ACC112 (cell line): ENCODE results near the gene MTERF2.
A peak's percentile ranks its signal among the peaks of the same experiment; 100 is the strongest.

Source experiments
- H2AFZ ChIP-seq: fragments of 200-600 bp; sonication (generic); one replicate; pipeline ENCODE4 v1.6.0; 2017; ENCODE audit warnings: antibody characterized with exemption, low read length; ENCODE audit not compliant: unreplicated experiment
- H3K27ac ChIP-seq: fragments of 200-600 bp; sonication (generic); 2 replicates; pipeline ENCODE4 v1.5.1; 2014; ENCODE audit warnings: low read depth, mild to moderate bottlenecking, antibody characterized with exemption, low read length, moderate library complexity
- H3K27me3 ChIP-seq: fragments of 200-600 bp; sonication (generic); 2 replicates; pipeline ENCODE4 v1.6.1; 2014; ENCODE audit warnings: mild to moderate bottlenecking, antibody characterized with exemption, low read length, moderate library complexity, mixed read lengths; ENCODE audit not compliant: insufficient read depth
- H3K36me3 ChIP-seq: fragments of 200-600 bp; sonication (generic); 2 replicates; pipeline ENCODE4 v1.6.1; 2016; ENCODE audit warnings: mild to moderate bottlenecking, antibody characterized with exemption, low read length, moderate library complexity, mixed read lengths; ENCODE audit not compliant: insufficient read depth
- H3K4me1 ChIP-seq: fragments of 200-600 bp; sonication (generic); one replicate; pipeline ENCODE4 v1.6.1; 2016; ENCODE audit warnings: low read length, mixed read lengths; ENCODE audit not compliant: insufficient read depth, unreplicated experiment, control insufficient read depth
- H3K4me3 ChIP-seq: fragments of 200-600 bp; sonication (generic); 2 replicates; pipeline ENCODE4 v1.5.1; 2014; ENCODE audit warnings: mild to moderate bottlenecking, low read depth, low read length
- H3K79me2 ChIP-seq: fragments of 200-600 bp; sonication (generic); one replicate; pipeline ENCODE4 v1.6.0; 2016; ENCODE audit warnings: low read length; ENCODE audit not compliant: control insufficient read depth, unreplicated experiment, insufficient read depth

The MTERF2 gene

DNA sequence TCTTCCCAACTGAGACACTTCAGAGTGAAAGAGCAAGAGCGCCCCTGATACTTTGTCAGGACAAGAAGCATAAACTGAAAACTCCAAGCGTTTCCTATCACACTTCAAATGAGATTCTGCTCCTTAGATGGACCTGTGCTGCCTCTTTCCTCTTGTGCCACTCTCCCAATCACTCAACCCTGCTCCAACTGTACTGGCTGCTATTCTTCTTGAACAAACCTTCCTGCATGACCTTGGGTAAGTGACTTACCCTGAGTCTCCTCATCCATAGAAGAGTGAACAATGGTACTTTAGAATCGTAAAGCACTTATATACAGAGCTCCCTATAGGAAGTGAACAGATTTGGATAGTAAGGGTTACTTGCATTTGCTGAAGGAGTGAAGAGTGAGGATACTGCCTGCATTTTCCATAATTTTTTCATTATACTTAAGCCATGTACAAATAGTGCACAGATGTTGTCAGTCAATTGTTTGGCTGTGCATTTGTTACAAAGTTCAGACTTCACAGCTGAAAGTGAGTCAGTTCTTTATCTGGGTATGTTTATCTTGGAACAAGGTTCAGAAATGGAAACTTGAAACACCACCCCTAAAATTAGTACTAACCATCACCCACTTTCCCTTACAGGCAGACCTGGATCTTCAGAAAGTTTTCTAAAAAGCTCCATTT lies 10.8 kb downstream of the MTERF2 start:
- no peaks in the 10 kb centered on the region for H3K27me3 ChIP-seq
- H3K79me2 ChIP-seq: peaks cover 20% of the 10 kb centered on the region
- H3K36me3 ChIP-seq: peaks cover 17% of the 10 kb centered on the region
- H3K4me3 ChIP-seq: no peak overlapping the region
- H3K4me1 ChIP-seq: peaks cover 50% of the 10 kb centered on the region
- peak overlapping the region; percentile 55 for H3K27ac ChIP-seq
- H2AFZ ChIP-seq: no peak overlapping the region

- Histone ChIP-seq H2AFZ (no peak overlapping the region), H3K4me3 (no peak overlapping the region), H3K36me3 (peaks cover 22% of the 10 kb centered on the region), H3K79me2 (peaks cover 26% of the 10 kb centered on the region), H3K27ac (no peak overlapping the region), H3K27me3 (no peaks in the 10 kb centered on the region), H3K4me1 (peaks cover 50% of the 10 kb centered on the region)
These were observed 11.8 kb downstream of the MTERF2 start for GRCh38 chr12:106975098-106975497.

- Histone ChIP-seq H3K27me3 (no peaks in the 10 kb centered on the region), H3K4me1 (peaks cover 50% of the 10 kb centered on the region), H2AFZ (no peak overlapping the region), H3K36me3 (peaks cover 27% of the 10 kb centered on the region), H3K4me3 (no peak overlapping the region), H3K79me2 (peaks cover 29% of the 10 kb centered on the region), H3K27ac (no peak overlapping the region)
These were observed 12.4 kb downstream of the MTERF2 start for GRCh38 chr12:106974511-106974910.

DNA sequence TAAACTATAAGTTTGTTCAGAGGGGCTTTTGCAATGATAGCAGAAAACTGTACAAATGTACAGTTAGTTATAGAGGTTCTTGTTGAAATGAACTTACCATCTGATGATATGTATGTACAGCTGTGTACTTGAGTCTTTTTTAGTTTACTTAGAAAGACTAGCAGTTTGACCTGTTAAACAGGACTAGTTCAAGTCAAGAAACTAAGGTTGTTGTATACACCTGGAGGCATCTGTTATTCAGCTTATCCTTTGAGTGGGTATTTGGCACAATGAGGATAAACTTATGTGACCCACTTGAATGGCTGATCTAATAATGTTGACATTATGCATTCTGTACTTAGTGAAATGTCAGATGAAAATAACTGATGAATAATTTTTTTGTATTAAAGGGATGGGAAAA lies 13.4 kb downstream of the MTERF2 start:
- Histone ChIP-seq H3K27ac (no peak overlapping the region), H3K79me2 (peaks cover 34% of the 10 kb centered on the region), H3K36me3 (peaks cover 33% of the 10 kb centered on the region), H2AFZ (no peak overlapping the region), H3K4me1 (peaks cover 50% of the 10 kb centered on the region), H3K4me3 (no peak overlapping the region), H3K27me3 (no peaks in the 10 kb centered on the region)

DNA sequence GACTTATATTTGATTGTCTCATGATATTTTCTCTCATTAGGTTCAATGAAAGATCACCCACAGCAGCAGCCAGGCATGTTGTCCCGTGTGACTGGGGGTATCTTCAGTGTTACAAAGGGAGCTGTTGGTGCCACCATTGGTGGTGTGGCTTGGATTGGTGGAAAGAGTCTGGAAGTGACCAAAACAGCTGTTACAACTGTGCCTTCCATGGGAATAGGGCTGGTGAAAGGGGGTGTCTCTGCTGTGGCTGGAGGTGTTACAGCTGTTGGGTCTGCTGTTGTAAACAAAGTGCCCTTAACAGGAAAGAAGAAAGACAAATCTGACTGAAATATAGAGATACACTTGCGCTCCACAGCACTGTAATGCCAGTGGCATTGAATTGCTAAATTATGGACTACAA lies 15.9 kb downstream of the MTERF2 start:
- Histone ChIP-seq H3K27ac (no peak overlapping the region), H3K4me3 (no peak overlapping the region), H3K27me3 (no peaks in the 10 kb centered on the region), H3K36me3 (peaks cover 47% of the 10 kb centered on the region), H3K79me2 (peaks cover 55% of the 10 kb centered on the region), H3K4me1 (peaks cover 26% of the 10 kb centered on the region), H2AFZ (no peak overlapping the region)

GRCh38 chr12:106964526-106964925 lies 22.4 kb downstream of the MTERF2 start:
- H3K36me3 ChIP-seq: peaks cover 56% of the 10 kb centered on the region
- H3K27ac ChIP-seq: no peak overlapping the region
- no peaks in the 10 kb centered on the region for H3K27me3 ChIP-seq
- H3K4me3 ChIP-seq: no peak overlapping the region
- H3K79me2 ChIP-seq: peaks cover 90% of the 10 kb centered on the region
- H2AFZ ChIP-seq: no peak overlapping the region
- H3K4me1 ChIP-seq: peaks cover 5% of the 10 kb centered on the region

DNA sequence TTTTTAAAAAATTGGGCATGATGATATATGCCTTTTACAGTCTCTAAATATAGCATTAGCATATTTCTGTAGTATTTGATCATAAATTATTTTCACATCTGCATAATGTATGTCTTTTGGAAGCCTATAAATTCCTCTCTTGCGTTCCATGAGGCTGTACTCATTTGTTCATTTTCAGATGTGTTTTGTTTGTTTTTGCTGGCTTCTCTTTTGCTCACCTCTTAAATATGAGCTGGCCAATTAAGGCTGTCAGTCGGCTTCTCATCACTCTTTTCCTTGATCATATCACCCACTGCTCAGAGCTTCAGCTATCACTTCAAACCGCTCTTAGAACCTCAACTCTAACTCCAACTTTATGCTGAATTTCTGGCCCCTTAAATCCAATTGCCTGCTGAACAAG lies 24.7 kb downstream of the MTERF2 start:
- H3K27ac ChIP-seq: no peak overlapping the region
- no peak overlapping the region for H3K4me3 ChIP-seq
- peaks cover 11% of the 10 kb centered on the region for H3K4me1 ChIP-seq
- no peaks in the 10 kb centered on the region for H3K27me3 ChIP-seq
- peaks cover 41% of the 10 kb centered on the region for H3K36me3 ChIP-seq
- peaks cover 96% of the 10 kb centered on the region for H3K79me2 ChIP-seq
- no peak overlapping the region for H2AFZ ChIP-seq

GRCh38 chr12:106960443-106960842 lies 26.5 kb downstream of the MTERF2 start:
- Histone ChIP-seq H2AFZ (no peak overlapping the region), H3K27me3 (no peaks in the 10 kb centered on the region), H3K79me2 (peaks cover 95% of the 10 kb centered on the region), H3K4me3 (no peak overlapping the region), H3K4me1 (peaks cover 11% of the 10 kb centered on the region), H3K36me3 (peaks cover 33% of the 10 kb centered on the region), H3K27ac (no peak overlapping the region)

- no peak overlapping the region for H2AFZ ChIP-seq
- H3K27me3 ChIP-seq: no peaks in the 10 kb centered on the region
- peak overlapping the region; percentile 89 for H3K4me3 ChIP-seq
- H3K27ac ChIP-seq: peak overlapping the region; percentile 99
- H3K79me2 ChIP-seq: peaks cover 91% of the 10 kb centered on the region
- H3K36me3 ChIP-seq: peaks cover 16% of the 10 kb centered on the region
- H3K4me1 ChIP-seq: peaks cover 8% of the 10 kb centered on the region
These were observed 29.4 kb downstream of the MTERF2 start for GRCh38 chr12:106957583-106957982.

- Histone ChIP-seq H3K36me3 (peaks cover 6% of the 10 kb centered on the region; the same call in 1 of the 2 replicates), H3K4me1 (peaks cover 8% of the 10 kb centered on the region), H3K79me2 (peaks cover 81% of the 10 kb centered on the region), H3K4me3 (peak overlapping the region; percentile 89), H2AFZ (no peak overlapping the region), H3K27ac (peak overlapping the region; percentile 99), H3K27me3 (no peaks in the 10 kb centered on the region)
These were observed 30.8 kb downstream of the MTERF2 start for GRCh38 chr12:106956048-106956578.

DNA sequence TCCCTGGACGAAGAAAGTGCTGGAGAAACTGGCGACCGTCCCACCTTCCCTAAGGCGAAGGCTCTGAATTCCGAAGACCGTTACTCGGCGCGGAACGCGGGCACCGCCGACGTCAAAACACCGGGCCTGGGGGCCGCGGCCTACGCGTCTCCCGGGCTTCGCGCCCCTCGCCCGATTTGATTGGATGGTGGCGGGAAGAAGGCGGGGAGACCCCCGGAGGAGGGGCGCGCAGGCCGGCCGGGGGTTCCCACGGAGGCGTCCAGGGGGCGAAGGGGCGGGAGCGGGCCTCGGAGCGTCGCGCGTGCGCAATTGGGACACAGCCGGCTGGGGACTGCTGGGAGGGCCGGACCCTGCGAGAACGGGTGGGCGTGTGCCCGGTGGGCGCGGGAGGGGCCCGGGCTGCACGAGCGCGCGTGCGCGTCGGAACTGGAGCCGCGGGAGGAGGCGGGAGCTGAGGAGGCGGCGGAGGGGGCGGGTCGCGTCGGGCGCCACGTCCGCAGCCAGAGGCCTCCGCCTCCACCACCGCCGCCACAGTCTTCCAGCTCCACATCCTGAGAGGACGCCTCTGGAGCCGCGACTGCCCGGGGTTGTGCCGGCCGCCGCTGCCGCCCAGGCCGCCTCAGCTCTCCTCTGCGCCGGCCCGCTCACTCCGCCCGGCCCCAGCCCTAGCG lies 31.4 kb downstream of the MTERF2 start, which contains the start of gene TMEM263:
TMEM263 (plus strand) TSS at position 531 of the 671 bp plus-strand sequence. CDS start 11,210 bp downstream, outside the sequence.
- Histone ChIP-seq H3K27ac (peak within 1 kb of the TSS; percentile 99), H2AFZ (peak within 1 kb of the TSS; percentile 40), H3K36me3 (peaks cover 1% of the 10 kb centered on the region; the same call in 1 of the 2 replicates), H3K27me3 (no peaks in the 10 kb centered on the region), H3K79me2 (peaks cover 75% of the 10 kb centered on the region), H3K4me1 (peaks cover 8% of the 10 kb centered on the region), H3K4me3 (peak within 1 kb of the TSS; percentile 89)
